ENCODE measurements around the gene GLI3. TPM values are rescaled to one million over a fixed set of nuclear protein-coding genes. Genes with fewer than 3 reads are reported as not detected.

The GLI3 gene
- polyA plus RNA-seq, 1 of the 3 experiments (the other 2 are of a cell fraction), result 0.08 TPM

DNA sequence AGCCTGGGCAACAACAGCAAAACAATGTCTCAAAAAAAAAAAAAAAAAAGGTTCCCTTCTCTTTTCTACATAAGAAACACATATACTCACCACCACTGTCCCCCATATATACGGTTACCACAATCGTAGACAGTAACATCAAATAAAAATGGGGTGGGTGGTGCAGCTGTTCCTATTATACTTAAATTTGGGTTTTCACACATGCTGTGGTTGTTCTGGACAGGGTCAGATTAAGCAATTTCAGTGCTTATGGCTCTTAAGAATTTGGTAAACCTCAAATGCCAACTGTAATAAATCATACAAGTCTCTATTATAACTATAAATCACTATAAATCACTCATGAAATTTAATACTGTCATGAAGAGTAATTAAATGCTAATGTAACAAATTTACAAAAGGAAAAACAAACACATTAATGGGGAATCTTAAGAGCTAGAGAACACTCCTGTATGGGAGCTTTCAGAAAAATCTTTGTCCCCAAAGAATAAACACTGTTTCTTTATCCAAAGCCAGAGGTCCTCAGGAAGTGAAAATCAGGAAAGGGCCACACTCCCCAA lies 143.6 kb downstream of the GLI3 start:
- H3K9me3 ChIP-seq, result no peaks in the 10 kb centered on the region
- DNase-seq, result no peak
- no peak for TF ChIP-seq POLR2AphosphoS5 (IDR thresholded peaks at IDR 0.05; ENCODE audit: low read depth, low read length)
- no peak for TF ChIP-seq SIN3A (IDR thresholded peaks at IDR 0.05; ENCODE audit: borderline replicate concordance, low read depth, low read length)
- TF ChIP-seq NFIC (IDR thresholded peaks at IDR 0.05; ENCODE audit: borderline replicate concordance), result no peak
- TF ChIP-seq MEF2A (IDR thresholded peaks at IDR 0.05; ENCODE audit: borderline replicate concordance, low read depth), result no peak
- TF ChIP-seq RFX5 (IDR thresholded peaks at IDR 0.05; ENCODE audit: low read length), result no peak
- no peak for TF ChIP-seq CHD2 (IDR thresholded peaks at IDR 0.05; ENCODE audit: low read length, partially characterized antibody)
- no peak overlapping the region for H3K27ac ChIP-seq (ENCODE audit: low read depth in 2 of 2, low read length in 1 of 2)
- CTCF ChIA-PET, result interaction anchor here (1.2 kb wide), 1 partner anchor 152 kb away, joined by 3 read pairs; no protein-coding TSS in a partner anchor
- no peaks in the 10 kb centered on the region; a peak in 1 of 4 replicates for H3K4me1 ChIP-seq (ENCODE audit: control insufficient read depth in 1 of 2, insufficient read depth in 2 of 2, low read depth in 1 of 2, low read length in 1 of 2)
- POLR2A ChIA-PET, result no interaction called here
- H3F3A ChIP-seq (replicated peaks; ENCODE audit: insufficient read depth), result no peaks in the 10 kb centered on the region
- H4K20me1 ChIP-seq (ENCODE audit: insufficient read depth), result no peaks in the 10 kb centered on the region
- peaks cover 55% of the 10 kb centered on the region for H3K27me3 ChIP-seq (ENCODE audit: insufficient read depth)
- no peak overlapping the region for H3K9ac ChIP-seq
- H3K9me2 ChIP-seq, result no peaks in the 10 kb centered on the region
- H3K4me2 ChIP-seq, result no peak overlapping the region
- H3K4me3 ChIP-seq (ENCODE audit: low read depth in 2 of 2, low read length in 1 of 2), result no peak overlapping the region
- H2AFZ ChIP-seq (ENCODE audit: low read depth), result no peak overlapping the region
- no peaks in the 10 kb centered on the region for H3K79me2 ChIP-seq (ENCODE audit: insufficient read depth)
- 34% methylated on average over 2 of the region's 2 CpGs for WGBS (ENCODE audit: low lambda C conversion rate)
- no peaks in the 10 kb centered on the region for H3K36me3 ChIP-seq (replicated peaks in 1 of 2; ENCODE audit: control insufficient read depth in 1 of 2, insufficient read depth in 2 of 2, low read length in 1 of 2)

DNA sequence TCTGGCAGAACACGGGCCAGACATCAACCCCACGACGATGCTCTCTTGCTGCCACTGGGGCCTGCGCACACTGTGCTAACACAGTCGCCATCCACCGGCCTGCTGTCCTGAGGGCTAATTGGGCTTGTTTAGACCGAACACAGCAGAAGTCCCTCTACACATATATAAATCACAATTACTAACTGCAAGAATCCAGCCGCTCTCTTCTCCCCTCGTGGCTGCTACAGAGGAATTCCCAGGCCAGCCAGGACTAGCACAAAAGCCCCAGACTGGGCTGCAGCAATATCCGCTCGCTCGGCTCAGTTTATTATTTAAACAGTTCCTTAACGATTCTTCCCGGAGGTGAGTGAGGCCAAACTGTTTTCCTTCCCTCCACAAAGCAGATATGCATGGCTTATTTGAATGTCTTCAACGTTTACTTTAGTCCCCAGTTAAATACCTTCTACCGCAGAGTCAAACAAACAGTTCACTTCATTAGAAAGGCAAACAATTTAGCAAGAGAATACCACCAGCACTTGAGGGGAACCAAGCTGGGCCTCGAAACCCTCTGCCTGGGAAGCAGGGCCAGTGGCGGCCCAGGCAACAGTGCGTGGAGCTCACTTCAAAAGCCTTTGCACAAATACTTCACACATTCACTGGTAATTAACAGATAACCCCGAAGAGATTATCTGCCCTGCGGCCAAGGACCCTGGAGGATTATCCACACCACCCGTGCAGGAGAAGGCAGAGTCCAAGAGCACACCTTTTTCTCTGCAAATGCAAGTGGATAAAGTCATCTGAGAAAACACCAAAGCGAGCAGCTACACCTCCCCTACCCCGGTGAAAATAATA lies 145.3 kb downstream of the GLI3 start:
- no peaks in the 10 kb centered on the region; a peak in 1 of 4 replicates for H3K4me1 ChIP-seq (ENCODE audit: control insufficient read depth in 1 of 2, insufficient read depth in 2 of 2, low read depth in 1 of 2, low read length in 1 of 2)
- no peak for DNase-seq
- no peaks in the 10 kb centered on the region for H3K9me3 ChIP-seq
- H3K4me3 ChIP-seq (ENCODE audit: low read depth in 2 of 2, low read length in 1 of 2), result no peak overlapping the region
- CTCF ChIA-PET, result no interaction called here
- H3K36me3 ChIP-seq (replicated peaks in 1 of 2; ENCODE audit: control insufficient read depth in 1 of 2, insufficient read depth in 2 of 2, low read length in 1 of 2), result no peaks in the 10 kb centered on the region
- POLR2A ChIA-PET, result no interaction called here
- no peak overlapping the region for H3K27ac ChIP-seq (ENCODE audit: low read depth in 2 of 2, low read length in 1 of 2)
- H3F3A ChIP-seq (replicated peaks; ENCODE audit: insufficient read depth), result no peaks in the 10 kb centered on the region
- H3K9ac ChIP-seq, result no peak overlapping the region
- no peaks in the 10 kb centered on the region for H3K9me2 ChIP-seq
- WGBS (ENCODE audit: low lambda C conversion rate), result 30% methylated on average over 24 of the region's 24 CpGs
- TF ChIP-seq, protein P1, sequence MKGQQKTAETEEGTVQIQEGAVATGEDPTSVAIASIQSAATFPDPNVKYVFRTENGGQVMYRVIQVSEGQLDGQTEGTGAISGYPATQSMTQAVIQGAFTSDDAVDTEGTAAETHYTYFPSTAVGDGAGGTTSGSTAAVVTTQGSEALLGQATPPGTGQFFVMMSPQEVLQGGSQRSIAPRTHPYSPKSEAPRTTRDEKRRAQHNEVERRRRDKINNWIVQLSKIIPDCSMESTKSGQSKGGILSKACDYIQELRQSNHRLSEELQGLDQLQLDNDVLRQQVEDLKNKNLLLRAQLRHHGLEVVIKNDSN (IDR thresholded peaks at IDR 0.05; ENCODE audit: borderline replicate concordance, low read depth), result no peak
- no peak overlapping the region for H2AFZ ChIP-seq (ENCODE audit: low read depth)
- peaks cover 43% of the 10 kb centered on the region for H3K27me3 ChIP-seq (ENCODE audit: insufficient read depth)
- H3K79me2 ChIP-seq (ENCODE audit: insufficient read depth), result no peaks in the 10 kb centered on the region
- H3K4me2 ChIP-seq, result no peak overlapping the region
- H4K20me1 ChIP-seq (ENCODE audit: insufficient read depth), result no peaks in the 10 kb centered on the region

DNA sequence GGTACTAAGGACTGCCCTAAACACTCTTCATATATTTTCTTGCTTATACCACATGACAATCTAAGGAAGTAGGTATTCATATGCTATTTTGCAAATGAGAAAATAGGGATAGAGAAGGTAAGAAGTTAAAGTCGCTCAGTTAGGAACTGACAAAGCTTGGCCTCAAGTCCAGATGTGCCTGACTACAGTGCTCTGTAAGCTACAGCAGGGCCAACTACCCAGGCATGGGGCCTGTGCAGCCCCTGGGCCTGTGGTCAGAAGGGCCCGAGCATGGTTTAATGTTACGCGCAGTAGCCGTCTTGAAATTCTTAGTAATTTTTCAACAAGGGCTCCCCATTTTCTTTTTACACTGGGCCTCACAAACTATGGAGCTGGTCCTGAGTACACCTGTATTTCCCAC lies 146.2 kb downstream of the GLI3 start:
- no peaks in the 10 kb centered on the region for H4K20me1 ChIP-seq (ENCODE audit: insufficient read depth)
- no peaks in the 10 kb centered on the region for H3K79me2 ChIP-seq (ENCODE audit: insufficient read depth)
- CTCF ChIA-PET, result interaction anchor here (1.0 kb wide), 1 partner anchor 602 kb away, joined by 3 read pairs; no protein-coding TSS in a partner anchor

More for the DNA sequence above, 146.2 kb downstream of the GLI3 start:
- Histone ChIP-seq H3K9ac (no peak overlapping the region), H3K9me2 (no peaks in the 10 kb centered on the region), H3K4me3 (ENCODE audit: low read depth in 2 of 2, low read length in 1 of 2) (no peak overlapping the region), H3K4me1 (ENCODE audit: control insufficient read depth in 1 of 2, insufficient read depth in 2 of 2, low read depth in 1 of 2, low read length in 1 of 2) (no peaks in the 10 kb centered on the region; a peak in 1 of 4 replicates), H3K27ac (ENCODE audit: low read depth in 2 of 2, low read length in 1 of 2) (no peak overlapping the region), H3K27me3 (ENCODE audit: insufficient read depth) (peaks cover 36% of the 10 kb centered on the region), H3K4me2 (no peak overlapping the region), H3K36me3 (replicated peaks in 1 of 2; ENCODE audit: control insufficient read depth in 1 of 2, insufficient read depth in 2 of 2, low read length in 1 of 2) (no peaks in the 10 kb centered on the region), H2AFZ (ENCODE audit: low read depth) (no peak overlapping the region), H3K9me3 (no peaks in the 10 kb centered on the region), H3F3A (replicated peaks; ENCODE audit: insufficient read depth) (no peaks in the 10 kb centered on the region)
- TF ChIP-seq, protein P2, sequence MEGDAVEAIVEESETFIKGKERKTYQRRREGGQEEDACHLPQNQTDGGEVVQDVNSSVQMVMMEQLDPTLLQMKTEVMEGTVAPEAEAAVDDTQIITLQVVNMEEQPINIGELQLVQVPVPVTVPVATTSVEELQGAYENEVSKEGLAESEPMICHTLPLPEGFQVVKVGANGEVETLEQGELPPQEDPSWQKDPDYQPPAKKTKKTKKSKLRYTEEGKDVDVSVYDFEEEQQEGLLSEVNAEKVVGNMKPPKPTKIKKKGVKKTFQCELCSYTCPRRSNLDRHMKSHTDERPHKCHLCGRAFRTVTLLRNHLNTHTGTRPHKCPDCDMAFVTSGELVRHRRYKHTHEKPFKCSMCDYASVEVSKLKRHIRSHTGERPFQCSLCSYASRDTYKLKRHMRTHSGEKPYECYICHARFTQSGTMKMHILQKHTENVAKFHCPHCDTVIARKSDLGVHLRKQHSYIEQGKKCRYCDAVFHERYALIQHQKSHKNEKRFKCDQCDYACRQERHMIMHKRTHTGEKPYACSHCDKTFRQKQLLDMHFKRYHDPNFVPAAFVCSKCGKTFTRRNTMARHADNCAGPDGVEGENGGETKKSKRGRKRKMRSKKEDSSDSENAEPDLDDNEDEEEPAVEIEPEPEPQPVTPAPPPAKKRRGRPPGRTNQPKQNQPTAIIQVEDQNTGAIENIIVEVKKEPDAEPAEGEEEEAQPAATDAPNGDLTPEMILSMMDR (IDR thresholded peaks at IDR 0.05), result no peak
- TF ChIP-seq RAD21 (IDR thresholded peaks at IDR 0.05; ENCODE audit: low read length) (no peak), FOSL2 (IDR thresholded peaks at IDR 0.05; ENCODE audit: borderline replicate concordance, low read depth) (no peak), FOXM1 (IDR thresholded peaks at IDR 0.05; ENCODE audit: low read depth) (no peak), RCOR1 (IDR thresholded peaks at IDR 0.05; ENCODE audit: low read length) (no peak), SMC3 (IDR thresholded peaks at IDR 0.05; ENCODE audit: low read depth, low read length) (no peak), TEAD4 (IDR thresholded peaks at IDR 0.05; ENCODE audit: borderline replicate concordance, insufficient read depth) (no peak)
- TF ChIP-seq, protein P3, sequence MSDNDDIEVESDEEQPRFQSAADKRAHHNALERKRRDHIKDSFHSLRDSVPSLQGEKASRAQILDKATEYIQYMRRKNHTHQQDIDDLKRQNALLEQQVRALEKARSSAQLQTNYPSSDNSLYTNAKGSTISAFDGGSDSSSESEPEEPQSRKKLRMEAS (IDR thresholded peaks at IDR 0.05; ENCODE audit: low read depth), result no peak
- POLR2A ChIA-PET, result no interaction called here
- WGBS (ENCODE audit: low lambda C conversion rate), result 76% methylated on average over 5 of the region's 5 CpGs
- DNase-seq, result no peak

All from SK-N-SH (cell line).